Raji (cell line): ENCODE data around the gene DEGS2.

Experiments used
- POLR2A ChIP-seq: IDR thresholded peaks from 2 replicates; pipeline ENCODE4 v1.6.1; 2011; ENCODE audit warnings: low read depth, low read length, control low read depth; ENCODE audit not compliant: insufficient read depth

DEGS2 gene

DNA sequence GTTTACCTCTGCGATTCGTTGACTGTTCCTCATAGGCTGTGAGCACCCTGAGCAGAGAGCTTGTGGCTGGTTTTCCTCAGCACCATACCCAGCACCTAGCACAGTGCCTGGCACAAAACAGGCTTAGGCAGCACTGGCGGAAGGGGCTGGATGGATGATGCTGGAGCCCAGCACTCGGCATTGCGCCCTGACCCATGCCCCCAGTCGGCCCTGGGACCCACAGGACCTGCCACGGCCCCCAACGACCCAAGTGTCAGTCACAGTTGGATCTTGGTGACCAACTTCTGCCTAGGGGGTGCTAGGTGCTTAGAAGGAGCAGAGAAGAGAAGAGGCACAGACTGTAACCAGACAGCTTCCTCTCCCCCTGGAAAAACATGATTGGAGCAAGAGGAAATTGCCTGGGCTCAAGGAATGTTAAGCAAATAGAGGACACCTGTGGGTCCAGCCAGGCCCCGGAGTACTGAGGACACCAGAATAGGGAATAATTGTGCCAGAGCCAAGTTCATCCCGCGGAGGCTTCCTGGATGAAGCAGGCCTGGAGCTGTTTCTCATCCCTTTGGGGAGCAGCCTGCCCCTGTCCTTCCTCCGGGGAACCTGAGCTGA lies 31.5 kb downstream of the DEGS2 start:
- TF ChIP-seq POLR2A = no peak

DNA sequence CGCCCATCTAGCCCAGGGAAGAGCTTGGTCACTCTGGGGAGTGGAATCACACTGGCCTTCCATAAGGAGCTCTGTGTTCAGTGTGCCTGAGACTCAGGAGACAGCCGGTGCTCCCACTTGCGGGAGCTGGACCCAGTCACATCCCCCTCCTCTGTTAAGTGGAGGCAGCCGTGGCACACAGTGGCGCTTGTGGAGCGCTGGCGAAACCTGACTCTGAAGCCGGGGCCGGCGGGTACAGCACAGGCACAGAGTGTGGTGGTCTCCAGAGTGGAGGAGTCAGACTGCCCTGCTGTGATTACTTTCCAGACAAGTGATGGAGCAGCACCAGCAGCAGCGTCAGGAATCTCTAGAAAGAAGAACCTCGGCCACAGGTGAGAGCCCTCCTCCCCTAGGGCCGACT lies 33.0 kb downstream of the DEGS2 start:
- TF ChIP-seq POLR2A = no peak

DNA sequence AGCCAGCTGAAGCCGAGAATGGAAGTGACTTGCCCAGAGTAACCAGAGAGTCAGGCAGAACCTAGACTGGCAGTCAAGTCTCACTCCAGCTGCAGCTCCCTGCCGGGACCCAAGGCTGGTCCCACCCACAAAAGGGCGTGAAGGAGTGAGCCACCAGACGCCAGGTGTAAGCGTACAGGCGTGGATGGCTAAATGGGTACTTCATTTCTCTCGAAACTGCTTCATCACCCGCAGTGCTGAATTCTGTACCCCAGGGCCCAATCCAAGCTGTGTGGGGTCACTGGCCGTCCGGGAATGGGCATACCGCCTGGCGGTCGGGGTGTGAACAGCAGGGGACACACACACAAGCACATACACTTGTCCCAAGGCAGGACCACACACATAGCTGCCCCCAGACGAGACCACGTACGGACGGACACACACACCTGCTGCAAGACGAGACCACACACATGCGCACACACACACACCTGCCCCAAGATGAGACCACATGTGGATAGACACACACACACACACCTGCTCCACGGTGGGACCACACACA lies 34.8 kb downstream of the DEGS2 start:
- TF ChIP-seq POLR2A = no peak

DNA sequence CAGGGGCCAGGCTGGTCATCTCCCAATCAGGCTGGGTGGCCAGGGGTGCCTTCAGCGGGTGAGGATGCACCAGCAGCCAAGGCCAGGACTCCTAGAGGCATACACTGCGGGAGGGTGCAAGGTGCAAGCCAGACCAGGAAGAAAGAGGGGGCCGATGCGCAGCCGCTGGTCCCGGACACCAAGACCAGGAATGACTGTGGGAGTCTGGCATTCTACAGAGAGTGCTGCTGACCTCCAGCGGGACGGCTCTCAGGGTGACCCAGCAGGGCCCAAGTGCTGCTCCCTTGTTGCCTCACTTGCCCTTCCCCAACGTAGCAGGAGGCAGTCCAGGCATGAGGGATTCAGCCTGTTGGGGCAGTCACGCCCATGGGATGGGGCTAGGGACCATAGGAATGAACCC lies 35.8 kb downstream of the DEGS2 start:
- TF ChIP-seq POLR2A = no peak

DNA sequence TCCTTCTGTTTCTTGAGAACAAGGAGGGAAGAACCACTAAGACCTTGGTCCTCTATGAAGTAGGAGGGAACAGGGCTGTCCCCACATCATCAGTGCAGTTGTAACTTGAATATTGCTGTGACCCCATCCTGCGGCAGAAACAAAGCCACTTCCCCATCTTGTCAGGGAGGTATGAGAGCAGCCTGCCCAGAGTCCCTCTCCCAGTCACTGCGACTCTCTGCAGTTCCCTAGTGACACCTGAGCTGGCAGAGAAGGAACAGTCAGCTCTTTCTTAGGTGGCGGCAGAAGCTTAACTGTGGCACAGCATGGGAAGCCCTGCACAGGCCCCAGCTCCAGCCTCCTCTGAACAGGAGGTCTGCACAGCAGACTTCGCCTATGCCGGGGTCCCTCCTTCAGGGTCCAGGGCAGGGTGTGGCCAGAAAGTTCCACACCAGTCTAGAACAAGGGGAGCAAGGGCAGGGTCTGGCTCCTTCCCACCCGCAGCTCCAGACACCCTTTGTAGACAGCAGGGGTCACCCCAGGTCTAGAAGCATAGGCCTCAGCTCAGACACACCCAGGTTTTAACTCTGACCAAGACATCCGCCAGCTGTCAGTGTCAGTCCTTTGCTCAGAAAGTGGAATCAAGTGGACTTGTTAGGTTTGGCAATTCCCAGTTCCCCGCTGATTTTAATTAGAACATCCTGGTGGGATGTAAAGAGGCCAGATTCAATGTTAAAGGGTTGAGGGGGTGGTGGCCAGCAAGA lies 36.8 kb downstream of the DEGS2 start:
- no peak for TF ChIP-seq POLR2A

DNA sequence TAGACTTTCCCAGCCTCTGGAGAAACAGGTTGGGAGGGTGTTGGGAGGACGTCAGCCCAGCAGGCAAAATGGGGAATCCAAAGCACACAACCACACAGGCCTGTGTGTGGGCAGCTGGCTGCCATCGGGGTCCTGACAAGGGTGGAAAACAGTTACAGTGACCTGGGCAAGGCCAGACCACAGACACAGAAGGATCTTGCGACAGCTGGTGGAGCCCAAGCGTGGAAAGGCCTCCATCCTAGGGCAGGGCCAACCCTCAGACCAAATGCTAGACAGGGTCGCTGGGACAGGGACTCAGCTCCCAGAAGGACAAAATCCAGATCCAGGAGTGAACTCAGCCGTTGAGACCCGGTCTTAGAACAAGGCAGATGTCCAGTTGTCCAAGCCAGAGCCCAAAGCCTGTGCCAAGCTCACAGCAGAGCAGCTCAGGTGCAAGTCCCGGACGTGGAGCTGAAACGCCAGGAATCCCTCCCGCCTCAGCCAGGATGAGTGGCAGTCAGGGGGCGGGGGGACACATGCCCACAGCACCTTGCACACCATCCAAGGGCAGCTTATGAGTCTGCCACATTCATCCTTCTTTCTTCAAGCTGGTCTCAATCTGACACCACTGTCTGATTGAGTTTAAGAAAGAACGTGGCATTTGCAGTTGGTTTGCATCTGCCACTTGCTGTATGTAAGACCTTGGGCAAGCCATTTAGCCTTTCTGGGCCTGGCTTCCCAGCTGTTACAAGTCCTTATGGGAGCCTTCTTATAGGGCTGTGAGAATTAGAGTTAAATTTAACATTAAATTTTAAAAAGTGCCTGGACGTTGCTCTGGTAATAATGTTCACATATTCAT lies 37.6 kb downstream of the DEGS2 start:
- no peak for TF ChIP-seq POLR2A

DNA sequence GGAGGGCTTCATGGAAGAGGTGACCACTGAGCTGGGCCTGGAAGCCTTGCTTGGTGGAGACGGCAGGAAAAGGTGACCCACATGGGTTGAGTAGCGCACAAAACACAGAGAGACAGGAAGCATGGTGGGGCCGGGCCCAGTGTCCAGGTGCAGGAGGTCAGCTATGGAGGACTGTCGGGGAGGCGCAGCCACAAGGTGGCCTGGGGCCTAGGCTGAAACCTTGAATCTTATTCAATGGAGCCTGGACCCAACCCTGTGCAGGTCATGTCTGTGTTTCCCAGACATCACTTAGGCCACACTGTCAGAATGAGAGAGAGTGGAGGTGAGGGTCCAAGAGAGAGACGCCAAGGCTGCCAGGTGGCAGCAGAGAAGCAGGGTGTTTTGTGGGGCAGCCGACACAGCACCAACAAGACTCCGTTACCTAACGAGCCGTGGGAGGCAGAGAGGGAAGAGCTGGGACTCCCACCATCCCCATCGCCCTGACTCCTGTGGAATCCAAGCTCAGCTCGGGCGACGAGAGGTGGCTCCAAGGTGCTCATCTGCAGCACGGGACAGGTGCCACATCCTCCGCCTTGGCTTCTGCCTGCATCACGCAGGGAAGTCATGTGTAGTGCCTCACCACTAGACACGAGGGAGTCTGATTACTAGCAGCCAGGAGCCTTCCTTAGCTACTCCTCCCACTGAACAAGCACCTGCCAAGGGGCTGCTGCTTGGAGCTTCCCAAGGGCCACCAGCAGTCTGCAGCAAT lies 38.7 kb downstream of the DEGS2 start:
- TF ChIP-seq POLR2A = no peak

DNA sequence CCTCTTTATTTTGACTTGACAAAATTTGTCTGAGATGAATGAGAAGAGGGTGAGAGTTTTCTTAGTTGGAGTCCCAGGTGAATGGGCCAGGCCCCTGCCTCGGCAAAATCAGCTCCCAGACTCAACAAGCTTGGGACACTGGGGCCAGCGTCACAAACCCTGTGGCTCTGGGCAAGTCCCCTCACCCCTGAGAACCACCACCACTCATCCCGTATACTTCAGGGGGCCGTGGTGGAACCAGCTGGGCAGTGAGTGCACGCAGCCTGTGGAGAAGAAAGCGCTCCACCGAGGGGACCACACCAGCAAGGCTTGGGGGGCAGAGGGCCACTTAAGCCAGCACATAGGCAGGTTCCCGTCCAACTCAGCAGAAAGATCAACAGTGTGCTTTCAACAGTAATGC lies 40.2 kb downstream of the DEGS2 start:
- no peak for TF ChIP-seq POLR2A

DNA sequence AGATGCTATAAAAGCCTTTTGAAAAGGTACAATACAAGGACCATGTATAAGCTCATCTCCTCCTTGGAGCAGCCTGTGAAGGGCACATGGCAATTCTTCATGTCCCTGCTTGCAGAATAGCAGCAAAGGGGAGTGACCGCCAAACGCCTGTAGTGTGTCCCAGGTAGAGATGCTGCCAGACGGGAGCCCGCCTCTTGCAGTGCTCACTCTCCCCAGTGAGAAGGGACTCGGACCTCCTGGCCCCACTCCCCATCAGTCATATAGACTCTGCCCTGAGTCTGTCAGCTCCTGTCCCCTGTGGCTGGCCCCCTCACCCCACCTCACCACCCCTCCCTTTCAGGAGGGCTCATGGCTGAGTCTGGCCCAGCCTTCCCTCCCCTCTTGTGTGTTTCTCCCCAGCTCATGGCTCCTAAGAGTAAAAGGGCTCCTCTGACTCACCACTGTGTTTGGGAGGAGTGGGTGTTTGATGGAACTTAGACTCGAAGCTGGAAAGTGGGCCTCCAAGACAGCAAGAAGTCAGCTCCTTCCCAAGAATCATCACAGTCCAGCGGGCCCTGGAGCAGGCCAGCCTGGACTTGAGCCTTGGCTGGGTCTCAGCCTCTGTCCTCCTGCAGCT lies 40.9 kb downstream of the DEGS2 start:
- no peak for TF ChIP-seq POLR2A

DNA sequence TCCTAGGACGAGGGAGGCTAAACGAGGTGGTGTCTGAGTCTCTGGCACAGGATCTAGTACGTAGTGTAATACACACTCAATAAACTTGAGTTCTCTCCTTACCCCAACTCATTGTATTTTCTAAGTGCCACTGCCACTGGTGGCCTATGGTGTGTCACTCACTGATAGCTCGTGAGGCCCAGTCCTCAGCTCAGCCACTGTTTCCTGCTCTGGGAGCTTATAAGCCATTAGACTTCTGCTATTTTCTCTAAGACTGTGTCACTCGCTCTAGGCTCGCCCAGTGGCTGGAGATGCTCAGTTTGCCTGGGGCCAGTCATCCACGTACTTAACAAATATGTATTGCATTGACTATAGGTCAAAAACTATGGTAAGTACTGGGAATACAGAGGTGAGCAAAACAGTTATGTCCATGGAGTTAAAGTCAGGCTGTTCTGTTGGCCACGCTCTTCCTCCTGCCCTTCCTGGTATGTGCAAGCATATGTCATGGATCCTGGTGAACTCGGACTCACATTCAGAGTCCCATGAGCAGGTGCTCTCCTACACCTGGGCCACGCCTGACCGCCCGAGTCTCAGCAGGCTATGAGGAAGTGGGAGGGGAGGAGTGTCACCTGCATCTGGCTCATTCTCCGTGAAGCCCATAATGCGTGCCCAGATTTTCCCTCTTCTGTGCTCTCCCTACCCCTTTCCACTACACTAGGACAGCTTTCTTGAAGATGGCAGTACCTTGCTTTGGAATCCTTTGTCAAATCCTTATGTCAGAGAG lies 41.6 kb downstream of the DEGS2 start:
- TF ChIP-seq POLR2A = no peak

DNA sequence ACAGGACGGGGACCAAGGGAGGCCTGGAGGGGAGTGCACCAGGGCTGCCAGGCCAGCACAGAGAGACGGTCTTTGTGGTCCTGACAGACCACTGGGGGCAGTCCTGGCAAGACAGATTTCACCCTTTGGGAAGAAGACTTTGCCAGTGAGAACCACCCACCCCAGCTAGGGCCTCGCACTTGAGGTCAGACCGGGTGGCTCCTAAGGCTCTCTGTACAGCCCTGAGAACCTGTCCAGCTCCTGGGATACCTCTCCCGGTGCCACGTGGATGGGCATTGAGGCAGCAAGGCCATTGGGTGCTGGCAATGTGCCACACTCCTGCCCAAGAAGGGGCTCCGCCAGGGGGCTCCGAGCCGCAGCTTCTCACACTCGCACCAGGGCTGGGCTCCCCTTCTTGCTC lies 42.4 kb downstream of the DEGS2 start:
- TF ChIP-seq POLR2A = no peak

DNA sequence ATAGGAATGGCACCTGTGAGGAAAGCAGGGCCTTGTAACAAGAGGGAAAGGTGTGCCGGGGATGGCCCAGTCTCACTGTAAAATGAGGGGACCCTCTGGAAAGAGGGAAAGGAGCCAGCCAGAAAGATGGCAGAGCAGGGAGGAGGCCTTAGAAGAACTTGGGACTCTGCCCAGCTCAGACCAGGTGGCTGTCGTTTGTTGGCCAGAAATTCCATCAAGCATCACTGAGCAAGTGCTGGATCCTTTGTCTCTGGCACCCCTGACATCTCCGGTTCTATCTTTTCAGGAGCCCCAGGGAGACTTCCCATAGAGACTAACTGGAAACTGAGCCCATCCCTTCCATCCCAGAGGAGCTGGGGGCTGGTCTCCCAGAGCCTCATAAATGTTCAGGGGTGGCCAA lies 43.3 kb downstream of the DEGS2 start:
- no peak for TF ChIP-seq POLR2A

DNA sequence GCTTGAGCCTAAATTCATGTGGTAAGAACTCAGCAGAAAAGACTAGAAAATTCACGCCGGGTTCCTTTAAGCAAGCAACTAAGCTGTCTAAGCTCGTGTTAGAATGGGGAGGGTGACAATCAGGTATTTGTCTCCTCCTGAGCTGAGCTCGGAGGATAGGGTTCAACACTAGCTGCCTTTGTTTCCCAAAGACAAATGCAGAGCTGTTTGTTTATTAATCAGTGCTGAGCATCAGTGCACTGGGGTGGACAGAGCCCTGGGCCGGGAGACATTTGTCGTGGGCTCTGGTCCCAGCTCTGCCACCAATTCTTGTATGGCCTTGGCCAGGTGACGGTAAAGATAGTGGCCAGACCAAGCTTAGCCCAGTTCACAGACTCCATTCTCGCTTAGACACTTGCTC lies 43.7 kb downstream of the DEGS2 start:
- TF ChIP-seq POLR2A = no peak

DNA sequence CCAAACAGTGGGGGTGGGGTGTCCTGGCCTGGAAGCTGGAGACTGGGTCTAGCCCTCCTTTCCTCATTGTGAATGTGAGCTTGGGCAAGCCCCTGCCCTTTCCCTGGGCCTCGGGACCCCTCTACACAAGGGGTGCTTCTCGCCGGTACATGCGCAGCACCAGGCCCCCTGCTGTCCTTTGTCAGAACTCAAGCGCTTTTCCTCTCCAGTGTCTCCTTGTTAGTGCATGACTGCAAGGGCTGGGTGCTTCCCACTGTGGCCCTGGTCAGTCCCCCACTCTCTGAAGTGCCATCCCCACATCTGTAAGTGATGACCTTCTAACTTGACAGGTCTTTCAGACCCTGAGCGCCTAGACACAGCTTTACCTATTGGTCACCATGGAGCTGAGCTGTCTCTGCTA lies 44.2 kb downstream of the DEGS2 start:
- TF ChIP-seq POLR2A = no peak

DNA sequence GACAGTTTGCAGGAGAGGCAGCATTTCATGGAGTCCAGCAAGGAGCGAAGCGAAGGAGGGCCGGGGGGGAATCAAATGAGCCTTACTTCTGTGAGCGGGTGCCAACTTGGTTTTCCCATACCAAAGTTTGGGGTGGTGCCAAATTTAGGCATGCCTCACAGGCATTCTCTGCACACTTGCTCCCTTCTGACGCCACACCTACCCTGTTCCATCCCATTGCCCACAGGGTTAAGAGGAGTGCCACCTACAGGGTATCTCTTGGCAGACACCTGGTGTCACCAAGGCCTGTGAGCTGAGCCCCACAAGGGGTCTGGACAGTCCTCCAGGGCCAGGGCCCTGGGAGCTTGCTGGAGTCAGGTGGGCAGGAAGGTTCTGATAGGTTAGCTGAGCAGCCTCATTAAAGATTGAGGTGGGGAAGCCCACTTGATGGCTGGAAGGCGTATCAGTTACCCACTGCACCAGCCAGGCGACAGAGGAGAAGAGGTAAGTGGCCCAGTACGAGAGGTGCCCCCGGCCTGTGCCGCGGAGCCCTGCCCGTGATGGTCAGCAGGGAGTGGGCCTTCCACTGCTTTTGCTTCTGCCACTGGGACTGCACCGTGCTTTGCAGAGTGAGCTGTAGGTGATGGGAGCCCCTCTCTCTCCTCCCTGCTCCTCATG lies 45.2 kb downstream of the DEGS2 start:
- TF ChIP-seq POLR2A = no peak
